Endometrial microvascular endothelial cells (primary cell): ENCODE measurements around the gene LRCH3. TPM values are rescaled to one million over a fixed set of nuclear protein-coding genes. Genes with fewer than 3 reads are reported as not detected.

Source experiments
- in situ Hi-C: cut with HindIII; loops from 2 replicates; pipeline ENCODE4 v1.10.0; 2017; ENCODE audit warnings: low sequenced_read_pairs, low pct_unique_long_range_greater_than_20kb; ENCODE audit errors: inconsistent ontology term
- total RNA-seq: library from RNA; depleted of rRNA; stranded (reverse); fragments of >200 nt; gene quantifications from one replicate; pipeline ENCODE4 v1.2.3, GENCODE V29; 2015; ENCODE audit errors: inconsistent ontology term

Gene LRCH3
- total RNA-seq, 1 donor from 2014 or later: 32.1 TPM

DNA sequence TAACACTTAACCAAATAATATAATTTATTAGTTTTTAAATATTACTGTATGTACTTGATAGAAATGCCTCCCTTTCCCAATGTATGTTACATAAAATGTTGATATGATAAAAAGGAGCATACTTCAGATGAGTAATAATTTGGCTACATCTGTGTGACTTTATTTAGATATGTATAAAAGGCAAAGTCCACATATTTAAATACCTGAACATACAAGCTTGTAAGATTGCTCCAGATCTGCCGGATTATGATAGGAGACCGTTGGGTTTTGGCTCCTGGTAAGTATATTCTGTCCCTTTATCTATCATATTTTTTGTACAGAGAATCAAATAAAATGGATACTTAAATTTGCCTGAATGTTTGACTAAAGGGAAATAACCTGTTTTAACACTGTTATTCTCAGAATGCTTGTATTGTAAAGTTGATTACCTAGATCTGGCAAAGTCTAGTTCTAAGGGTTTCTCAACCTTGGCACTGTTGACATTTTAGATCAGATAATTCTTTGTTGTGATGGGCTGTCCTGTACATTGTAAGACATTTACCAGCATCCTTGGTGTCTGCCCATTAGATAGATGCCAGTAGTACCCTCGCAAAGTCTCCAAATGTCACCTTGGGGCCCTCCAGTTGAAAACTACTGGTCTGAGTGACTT, 38.5 kb downstream of the LRCH3 start:
- in situ Hi-C loops: no loop called here

DNA sequence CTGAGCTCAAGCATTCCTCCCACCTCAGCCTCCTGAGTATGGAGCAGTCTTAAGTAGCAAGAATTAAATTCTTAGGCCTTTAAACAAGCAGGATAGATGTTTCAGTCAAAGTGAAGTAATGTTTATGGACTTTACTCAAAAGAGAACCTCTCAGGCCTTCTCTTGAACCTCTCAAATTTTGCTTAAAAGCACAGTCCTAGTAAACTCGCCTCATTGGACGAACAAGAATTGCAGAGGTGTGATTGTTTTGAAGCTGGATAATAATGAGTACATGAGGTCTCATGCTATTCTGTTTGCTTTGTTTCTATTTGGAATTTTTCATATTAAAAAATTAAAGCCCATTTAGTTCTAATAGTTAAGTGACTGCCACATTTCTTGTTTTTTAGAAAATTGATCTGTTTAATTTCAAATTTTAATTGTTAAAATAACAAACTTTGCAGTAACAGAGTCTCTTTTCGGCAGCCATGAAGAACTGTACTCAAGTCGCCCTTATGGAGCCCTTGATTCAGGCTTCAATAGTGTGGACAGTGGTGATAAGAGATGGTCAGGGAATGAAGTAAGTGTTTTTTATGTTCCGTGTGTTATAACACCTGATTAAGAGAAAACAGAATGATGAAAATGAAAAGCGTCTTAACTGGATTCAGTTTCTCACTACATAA, 39.4 kb downstream of the LRCH3 start:
- in situ Hi-C loops: no loop called here

DNA sequence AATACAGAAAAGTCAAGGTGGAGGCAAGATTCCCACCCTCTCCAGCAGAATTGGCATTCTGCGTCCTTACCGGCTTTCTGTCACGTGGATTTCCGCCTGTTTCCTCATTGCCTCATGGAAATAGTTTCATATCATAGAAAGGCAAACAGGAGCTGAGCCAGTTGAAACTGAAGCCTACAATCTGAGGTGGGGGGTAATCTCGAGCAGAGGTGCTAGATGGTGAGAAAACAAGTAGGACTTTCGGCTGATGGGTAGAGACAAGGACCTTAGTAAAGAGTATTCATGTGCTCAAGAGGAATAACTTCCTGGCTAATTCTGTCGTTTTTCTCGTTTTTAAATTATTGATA, 39.9 kb downstream of the LRCH3 start:
- in situ Hi-C loops: no loop called here

DNA sequence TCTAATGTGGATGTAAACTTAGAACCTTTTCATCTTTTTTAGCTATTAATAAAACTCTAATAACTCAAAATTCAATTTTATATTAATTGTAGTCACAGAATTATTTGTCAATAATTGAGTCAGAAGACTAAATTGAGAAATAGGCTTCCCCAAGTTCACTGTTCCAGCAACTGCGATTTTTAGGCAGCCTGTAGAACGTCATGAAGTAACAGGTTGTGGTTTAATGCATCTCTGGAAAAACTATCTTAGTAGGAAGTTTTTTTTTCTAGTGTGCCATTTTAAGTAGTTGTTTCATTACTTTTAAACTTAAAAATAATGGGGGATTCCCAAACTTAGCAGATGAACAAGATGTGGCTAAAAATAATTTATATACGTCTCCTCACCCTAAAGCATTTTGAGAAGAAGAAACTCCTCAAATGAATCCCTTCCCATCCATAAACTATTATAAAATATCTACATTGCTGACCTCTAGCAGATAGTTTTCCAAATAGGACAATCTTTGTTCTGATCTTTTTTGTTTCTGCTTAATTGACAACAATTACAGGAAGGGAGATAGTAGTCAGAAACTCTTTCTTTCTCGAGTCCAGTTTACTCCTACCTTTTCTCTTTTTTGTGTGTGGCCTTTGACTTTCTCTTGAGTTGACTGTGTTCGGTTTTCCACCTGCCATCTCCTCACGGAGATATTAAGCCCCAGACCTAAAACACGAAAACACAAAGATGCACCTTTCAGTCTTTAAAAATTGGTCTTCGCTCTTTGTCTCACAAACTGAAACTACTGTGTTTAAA, 43.1 kb downstream of the LRCH3 start:
- in situ Hi-C loops: no loop called here

DNA sequence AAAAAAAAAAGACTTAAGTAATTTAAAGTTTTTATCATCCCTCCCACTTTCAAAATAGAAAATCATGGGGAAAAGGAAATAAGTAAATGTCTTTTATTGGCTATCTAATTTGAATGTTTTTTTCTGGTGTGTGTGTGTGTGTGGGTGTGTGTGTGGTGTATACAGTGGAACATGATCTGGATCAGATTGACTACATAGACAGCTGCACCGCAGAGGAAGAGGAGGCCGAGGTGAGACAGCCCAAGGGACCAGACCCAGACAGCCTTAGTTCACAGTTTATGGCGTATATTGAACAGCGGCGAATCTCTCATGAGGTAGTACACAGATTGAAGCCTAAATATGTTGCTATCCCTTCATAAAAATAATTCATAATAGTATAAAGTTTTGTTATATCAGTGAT, 44.5 kb downstream of the LRCH3 start:
- in situ Hi-C loops: no loop called here

DNA sequence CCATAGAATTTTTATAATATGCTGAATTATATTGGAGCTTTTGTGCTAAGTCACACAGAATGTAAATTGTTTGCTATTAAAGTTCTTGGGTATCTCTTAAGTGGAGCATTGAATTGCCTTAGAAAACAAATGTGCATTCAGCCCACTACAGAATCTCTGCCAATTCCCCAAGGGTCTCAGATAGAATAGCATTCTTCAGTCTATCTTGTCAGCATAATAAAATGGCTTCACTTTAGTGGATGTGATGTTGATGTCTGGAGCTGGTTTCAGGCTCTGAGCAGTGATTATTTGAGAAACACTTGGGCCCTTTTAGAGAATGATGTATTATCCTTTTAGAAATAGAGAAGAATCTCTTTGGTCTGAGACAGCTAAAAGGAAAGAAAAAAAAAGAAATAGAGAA, 45.2 kb downstream of the LRCH3 start:
- in situ Hi-C loops: no loop called here

DNA sequence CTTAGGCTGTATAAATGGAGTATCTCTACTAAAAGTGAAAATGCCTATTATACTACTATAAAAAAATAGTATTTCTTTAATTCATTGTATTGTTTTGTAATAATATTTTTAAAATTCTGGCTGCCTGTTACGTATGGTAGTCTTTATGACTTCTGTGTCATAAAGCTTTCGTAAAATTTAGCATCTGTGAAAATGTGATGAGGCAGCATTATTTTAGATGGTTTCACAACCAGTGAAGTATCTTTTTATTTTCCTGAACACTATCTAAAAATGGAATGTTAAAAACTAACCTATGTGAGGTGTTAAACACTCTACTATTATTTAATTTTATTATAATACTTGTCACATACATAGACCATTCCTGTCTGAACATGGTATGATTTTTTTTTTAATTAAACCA, 46.2 kb downstream of the LRCH3 start:
- in situ Hi-C loops: no loop called here

DNA sequence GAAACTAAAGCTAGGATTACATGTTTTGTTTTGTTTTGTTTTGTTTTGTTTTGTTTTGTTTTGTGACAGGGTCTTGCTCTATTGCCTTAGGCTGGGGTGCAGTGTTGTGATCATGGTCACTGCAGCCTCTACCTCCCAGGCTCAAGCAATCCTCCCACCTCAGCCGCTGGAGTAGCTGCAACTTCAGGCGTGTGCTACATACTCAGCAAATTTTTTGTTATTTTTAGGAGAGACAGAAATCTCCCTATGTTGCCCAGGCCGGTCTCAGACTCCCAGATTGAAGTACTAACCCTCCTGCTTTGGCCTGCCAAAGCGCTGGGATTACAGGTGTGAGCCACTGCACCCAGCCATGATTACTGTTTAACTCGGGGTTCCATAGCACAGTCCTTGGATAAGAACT, 50.7 kb downstream of the LRCH3 start:
- in situ Hi-C loops: no loop called here

DNA sequence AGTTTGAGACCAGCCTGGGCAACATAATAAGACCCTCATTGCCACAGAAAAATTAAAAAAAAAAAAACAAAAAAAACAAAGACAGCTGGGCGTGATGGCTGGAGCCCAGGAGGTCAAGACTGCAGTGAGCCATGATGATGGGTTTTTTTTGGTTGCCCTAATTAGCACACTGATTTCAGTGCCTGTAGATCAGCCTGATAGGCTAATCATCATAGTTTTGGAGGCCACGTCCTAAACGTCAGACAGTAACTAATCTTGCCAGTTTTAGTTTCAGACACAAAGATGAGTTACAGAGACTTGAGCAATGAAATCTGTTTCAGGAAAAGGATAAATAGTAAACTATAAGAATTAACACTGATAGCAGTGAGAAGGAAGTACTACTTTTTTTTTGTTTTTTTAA, 55.4 kb downstream of the LRCH3 start:
- in situ Hi-C loops: no loop called here

DNA sequence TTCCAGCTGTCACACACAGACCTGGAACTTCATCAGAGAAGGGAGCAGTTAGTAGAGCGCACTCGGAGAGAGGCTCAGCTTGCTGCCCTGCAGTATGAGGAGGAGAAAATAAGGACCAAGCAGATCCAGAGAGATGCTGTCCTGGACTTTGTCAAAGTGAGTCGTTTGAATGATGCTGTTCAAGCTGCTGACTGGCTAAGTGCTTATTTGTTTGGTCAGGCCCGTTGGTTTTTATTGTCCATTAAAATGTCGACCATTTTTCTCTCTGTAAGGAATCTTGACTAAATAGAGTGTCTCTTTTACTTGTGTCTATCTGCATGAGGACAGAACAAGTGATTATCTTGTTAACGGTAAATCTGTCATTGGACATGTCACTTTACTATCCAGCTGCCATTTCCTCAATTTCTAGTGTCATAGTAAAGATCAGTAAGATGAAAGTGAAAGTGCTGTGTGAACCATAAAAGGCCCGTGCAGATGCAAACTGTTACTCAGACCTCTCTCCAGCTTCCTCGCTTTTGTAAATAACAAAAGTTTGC, 56.9 kb downstream of the LRCH3 start:
- in situ Hi-C loops: no loop called here

DNA sequence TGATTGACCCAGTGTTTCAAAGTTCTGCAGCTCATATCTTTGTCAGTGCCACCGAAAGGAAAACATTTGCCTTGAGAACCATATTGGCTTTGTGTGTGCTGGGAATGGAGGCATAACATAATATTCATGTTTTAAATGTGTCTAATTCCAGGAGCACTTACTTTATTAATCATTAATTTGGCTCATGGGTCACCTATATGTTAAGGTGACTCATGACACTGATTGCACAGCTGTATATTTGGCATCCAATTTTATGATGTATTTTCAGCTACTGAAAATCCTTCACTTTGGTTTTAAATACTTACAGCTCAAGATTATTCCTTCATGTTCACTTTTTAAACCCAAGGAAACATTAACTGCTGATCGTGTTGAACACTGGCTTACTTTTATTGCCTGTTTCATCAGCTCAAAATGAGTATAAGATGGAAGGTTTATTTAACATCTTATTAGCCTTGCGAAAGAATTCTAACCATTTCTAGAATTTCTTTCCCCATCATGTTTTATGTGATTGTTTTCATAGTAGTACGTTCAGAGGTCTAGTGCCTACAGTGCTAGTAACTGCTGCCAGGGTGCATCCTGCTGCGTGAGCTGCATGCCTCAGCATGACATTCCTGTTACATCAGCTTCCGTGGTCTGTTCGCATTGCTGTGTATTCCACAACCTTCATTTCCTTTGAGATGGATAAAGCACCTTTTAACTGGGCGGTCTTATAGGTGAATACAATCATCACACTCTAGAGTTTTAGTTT, 63.7 kb downstream of the LRCH3 start:
- in situ Hi-C loops: no loop called here

DNA sequence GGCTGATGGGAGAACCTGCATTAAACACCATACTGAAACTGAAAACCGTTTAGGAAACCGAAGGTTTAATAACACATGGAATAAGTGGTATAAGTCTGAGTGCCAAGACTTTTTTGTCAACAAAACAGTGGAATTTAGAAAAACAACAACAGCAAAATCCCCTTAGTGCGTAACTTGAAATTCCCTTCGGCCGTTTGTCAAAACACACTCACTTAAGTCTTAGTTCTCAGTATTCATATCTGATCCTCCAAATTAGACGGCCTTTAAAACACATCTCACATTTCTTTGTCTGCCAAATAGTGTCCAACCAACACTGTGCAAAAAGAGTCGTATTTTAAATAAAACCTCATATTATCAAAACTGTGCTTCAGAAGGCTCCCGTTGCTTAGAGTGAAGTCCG, 64.5 kb downstream of the LRCH3 start:
- in situ Hi-C loops: no loop called here

DNA sequence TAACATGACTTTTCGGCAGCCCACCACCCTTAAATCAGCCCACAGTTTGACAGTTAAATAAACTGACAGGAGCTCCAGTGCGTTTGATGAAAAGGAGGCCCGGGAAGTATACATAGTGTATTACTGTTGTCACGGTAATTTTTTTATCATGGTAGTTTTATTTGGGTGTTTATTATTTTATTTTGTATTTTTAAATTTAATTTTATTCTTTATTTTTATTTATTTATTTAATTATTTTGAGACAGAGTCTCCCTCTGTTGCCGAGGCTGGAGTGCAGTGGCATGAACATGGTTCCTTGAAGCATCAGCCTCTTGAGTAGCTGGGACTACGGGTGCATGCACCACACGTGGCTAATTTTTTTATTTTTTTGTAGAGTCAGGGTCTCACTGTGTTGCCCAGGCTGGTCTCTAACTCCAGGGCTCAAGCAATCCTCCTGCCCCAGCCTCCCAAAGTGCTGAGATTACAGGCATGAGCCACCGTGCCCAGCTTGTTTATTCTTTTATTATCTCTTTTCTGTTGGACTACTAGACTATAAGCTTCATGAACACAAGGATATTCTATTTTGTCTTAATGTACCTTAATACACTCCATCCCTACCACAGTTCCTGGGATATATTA, 65.3 kb downstream of the LRCH3 start:
- in situ Hi-C loops: no loop called here

DNA sequence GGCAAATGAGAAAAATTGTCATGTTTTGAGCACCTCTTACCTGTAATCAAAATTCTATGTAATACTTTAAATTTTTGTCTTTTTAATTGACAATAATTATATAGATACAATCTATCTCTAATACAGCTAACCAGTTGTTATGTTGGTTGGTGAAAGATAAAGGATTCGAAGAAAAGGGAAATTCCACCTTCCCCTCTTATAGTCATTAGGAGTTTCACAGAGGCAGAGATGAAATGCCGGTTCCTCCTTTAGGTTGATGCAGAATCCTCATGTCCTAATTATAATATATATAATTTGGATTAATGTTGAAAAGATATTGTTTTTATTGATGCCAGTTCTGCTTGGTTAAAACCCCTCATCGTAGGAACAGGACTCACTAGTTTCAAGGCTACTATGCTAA, 67.1 kb downstream of the LRCH3 start:
- in situ Hi-C loops: no loop called here

DNA sequence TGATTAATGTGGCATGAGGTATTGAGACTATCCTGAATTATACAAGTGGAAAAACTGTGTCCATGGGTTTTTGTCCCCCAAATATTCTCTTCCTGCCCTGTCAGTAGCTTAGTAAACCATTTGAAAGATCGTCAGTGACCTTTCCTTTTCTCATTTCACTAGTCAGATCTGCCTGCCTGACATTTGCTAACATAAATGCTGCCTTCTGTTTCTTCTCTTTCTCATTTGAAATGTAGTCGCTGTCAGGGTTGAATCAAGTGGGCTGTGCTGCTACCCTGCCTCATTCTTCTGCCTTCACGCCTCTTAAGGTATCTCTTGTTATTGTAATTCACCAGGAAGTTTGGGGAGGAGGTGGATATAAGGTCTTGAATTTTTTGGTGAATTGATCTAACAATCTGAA, 67.5 kb downstream of the LRCH3 start:
- in situ Hi-C loops: no loop called here

DNA sequence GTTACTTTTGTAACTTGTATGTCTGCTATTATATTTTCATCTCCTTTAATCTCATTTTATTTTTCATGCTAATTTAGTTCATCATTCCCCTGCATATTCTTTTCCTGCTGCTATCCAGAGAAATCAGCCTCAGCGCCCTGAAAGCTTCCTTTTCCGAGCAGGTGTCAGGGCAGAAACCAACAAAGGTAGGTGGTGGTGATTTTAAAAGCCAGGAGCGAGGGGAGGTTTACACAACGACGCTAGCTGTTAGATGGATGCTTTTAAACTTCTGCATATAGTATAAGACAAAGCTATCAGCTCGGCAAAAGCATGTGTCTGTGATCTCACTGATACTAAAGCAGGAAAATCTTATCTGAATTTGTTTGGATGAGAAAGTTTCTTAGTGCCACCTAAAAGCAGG, 75.0 kb downstream of the LRCH3 start:
- in situ Hi-C loops: no loop called here

DNA sequence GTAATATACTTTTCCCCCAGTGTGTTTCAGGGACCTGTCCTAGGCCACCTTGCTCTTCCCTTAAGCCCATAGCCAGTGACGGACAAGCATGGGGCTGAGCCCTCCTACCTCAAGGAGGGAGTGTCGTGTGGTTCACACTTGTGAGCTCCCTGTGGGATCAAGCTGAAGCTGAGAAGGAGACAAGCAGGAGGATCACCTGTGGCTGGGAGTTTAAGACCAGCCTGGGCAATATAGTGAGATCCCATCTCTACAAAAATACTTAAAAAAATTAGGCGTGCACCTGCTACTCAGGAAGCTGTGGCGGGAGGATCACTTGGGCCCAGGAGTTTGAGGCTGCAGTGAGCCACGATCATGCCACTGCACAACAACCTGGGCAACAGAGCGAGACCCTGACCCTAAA, 82.3 kb downstream of the LRCH3 start:
- in situ Hi-C loops: no loop called here

DNA sequence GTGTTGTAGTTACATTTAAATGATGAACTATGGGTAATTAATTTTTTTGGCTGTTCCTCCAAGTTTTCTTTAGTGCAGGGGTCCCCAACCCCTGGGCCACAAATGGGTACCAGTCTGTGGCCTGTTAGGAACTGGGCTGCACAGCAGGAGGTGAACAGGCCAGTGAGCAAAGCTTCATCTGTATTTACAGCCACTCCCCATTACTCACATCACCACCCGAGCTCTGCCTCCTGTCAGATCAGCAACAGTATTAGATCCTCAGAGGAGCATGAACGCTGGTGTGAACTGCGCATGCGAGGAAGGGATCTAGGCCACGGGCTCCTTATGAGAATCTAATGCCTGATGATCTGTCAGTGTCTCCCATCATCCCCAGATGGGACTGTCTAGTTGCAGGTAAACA, 83.0 kb downstream of the LRCH3 start:
- in situ Hi-C loops: no loop called here

DNA sequence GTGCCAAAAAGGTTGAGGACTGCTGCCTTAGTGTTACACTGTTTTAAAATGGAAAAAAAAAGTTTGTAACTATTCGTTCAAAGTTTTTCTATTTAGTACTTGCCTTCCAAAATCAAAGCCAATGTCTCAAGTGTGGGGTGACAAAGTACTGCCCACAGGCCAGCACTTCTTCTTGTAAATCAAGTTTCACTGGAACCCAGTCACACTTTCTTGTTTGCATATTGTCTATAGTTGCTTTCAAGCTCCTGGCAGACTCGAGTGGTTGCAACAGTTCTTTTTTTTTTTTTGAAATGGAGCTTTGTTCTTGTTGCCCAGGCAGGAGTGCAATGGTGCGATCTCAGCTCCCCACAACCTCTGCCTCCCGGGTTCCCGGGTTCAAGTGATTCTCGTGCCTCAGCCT, 83.6 kb downstream of the LRCH3 start:
- in situ Hi-C loops: no loop called here
